HG02852 (cell line): Measurements from ENCODE around the gene CCDC88C.

Source experiments
- ATAC-seq: cut with Tn5 transposase; IDR thresholded peaks from one replicate; pipeline ENCODE4 v1.9.1; 2021; ENCODE audit warnings: mild to moderate bottlenecking, moderate library complexity; ENCODE audit not compliant: unreplicated experiment

The CCDC88C gene

GRCh38 chr14:91293281-91293680, 124.3 kb downstream of the CCDC88C start:
- ATAC-seq: no peak

GRCh38 chr14:91292491-91292890, 125.1 kb downstream of the CCDC88C start:
- no peak for ATAC-seq

GRCh38 chr14:91291786-91292405, 125.7 kb downstream of the CCDC88C start:
- ATAC-seq: no peak

GRCh38 chr14:91290986-91291385, 126.6 kb downstream of the CCDC88C start:
- no peak for ATAC-seq

- ATAC-seq: no peak
These were observed 128.2 kb downstream of the CCDC88C start for GRCh38 chr14:91289464-91289863.

GRCh38 chr14:91288876-91289275, 128.7 kb downstream of the CCDC88C start:
- no peak for ATAC-seq

- ATAC-seq: no peak
These were observed 131.1 kb downstream of the CCDC88C start for GRCh38 chr14:91286530-91286937.

- ATAC-seq: no peak
These were observed 132.7 kb downstream of the CCDC88C start for GRCh38 chr14:91284791-91285548.

- ATAC-seq: no peak
These were observed 133.4 kb downstream of the CCDC88C start for GRCh38 chr14:91284146-91284790.

- no peak for ATAC-seq
These were observed 134.0 kb downstream of the CCDC88C start for GRCh38 chr14:91283666-91284065.

GRCh38 chr14:91282954-91283645, 134.5 kb downstream of the CCDC88C start:
- ATAC-seq: no peak

GRCh38 chr14:91281346-91281745, 136.3 kb downstream of the CCDC88C start:
- no peak for ATAC-seq

- ATAC-seq: no peak
These were observed 137.5 kb downstream of the CCDC88C start for GRCh38 chr14:91280129-91280528.

GRCh38 chr14:91279354-91279753, 138.3 kb downstream of the CCDC88C start:
- ATAC-seq: no peak

- ATAC-seq: no peak
These were observed 139.3 kb downstream of the CCDC88C start for GRCh38 chr14:91278383-91278715.

GRCh38 chr14:91277546-91278382, 139.9 kb downstream of the CCDC88C start:
- ATAC-seq: no peak

GRCh38 chr14:91274796-91275195, 142.8 kb downstream of the CCDC88C start:
- ATAC-seq: no peak

GRCh38 chr14:91273885-91274273, 143.7 kb downstream of the CCDC88C start:
- ATAC-seq: no peak

GRCh38 chr14:91273273-91273884, 144.2 kb downstream of the CCDC88C start:
- no peak for ATAC-seq
